Calu3 (cell line): ENCODE data around the gene GSTT2. TPM values are rescaled to one million over a fixed set of nuclear protein-coding genes. Genes with fewer than 3 reads are reported as not detected.
"Not testable (repeated sequence)": the region's sequence is repeated elsewhere in the genome, so short reads cannot be mapped to it uniquely, and the experiment has no call there.

ENCODE experiments used
- BruUV-seq: library from RNA; stranded (reverse); fragments of 400-500 nt; replicated peaks from 2 replicates; lab custom pipeline; 2021; lab: Mats Ljungman, UMichigan
- CTCF ChIA-PET: fragments of 300-600 bp; sonication (Branson Sonifier 250); formaldehyde crosslinking; loops from one replicate; lab custom pipeline; 2022; ENCODE audit warnings: antibody characterized with exemption; lab: Charles Lee
- DNase-seq: peaks from one replicate; pipeline ENCODE4 v3.0.0; 2022
- H3K27ac Mint-ChIP-seq: one replicate; pipeline ENCODE4 v1.8.0; 2022; ENCODE audit warnings: mixed read lengths; ENCODE audit not compliant: unreplicated experiment
- H3K27me3 Mint-ChIP-seq: one replicate; pipeline ENCODE4 v1.8.0; 2022; ENCODE audit warnings: mixed read lengths; ENCODE audit not compliant: unreplicated experiment
- H3K36me3 Mint-ChIP-seq: one replicate; pipeline ENCODE4 v1.8.0; 2022; ENCODE audit warnings: mild to moderate bottlenecking, moderate library complexity, mixed read lengths; ENCODE audit not compliant: insufficient read depth, unreplicated experiment
- H3K4me1 Mint-ChIP-seq: one replicate; pipeline ENCODE4 v1.8.0; 2022; ENCODE audit warnings: mild to moderate bottlenecking, low read depth, mixed read lengths; ENCODE audit not compliant: unreplicated experiment
- H3K4me3 Mint-ChIP-seq: one replicate; pipeline ENCODE4 v1.8.0; 2022; ENCODE audit warnings: mild to moderate bottlenecking, low read depth, moderate library complexity, mixed read lengths; ENCODE audit not compliant: unreplicated experiment
- H3K9me3 Mint-ChIP-seq: one replicate; pipeline ENCODE4 v1.8.0; 2022; ENCODE audit warnings: low read depth, mixed read lengths; ENCODE audit not compliant: unreplicated experiment
- intact Hi-C: fragments of 100-400 bp; cut with micrococcal nuclease; formaldehyde crosslinking; loops from one replicate; pipeline ENCODE4 v1.10.0; 2022; ENCODE audit not compliant: unreplicated experiment
- total RNA-seq: library from RNA; stranded (reverse); gene quantifications from 2 replicates; pipeline ENCODE4 v1.2.3, GENCODE V29; 2022
- TF ChIP-seq, protein P1 (sequence below): fragments of 200-600 bp; IDR thresholded peaks from one replicate; pipeline ENCODE4 v1.8.0; 2022; ENCODE audit warnings: antibody characterized with exemption; ENCODE audit not compliant: unreplicated experiment

Gene GSTT2
- total RNA-seq, 1 experiment from 2014 or later = 0.85 TPM

- CTCF ChIA-PET, DNase-seq, H3K27me3 Mint-ChIP-seq, H3K4me3 Mint-ChIP-seq, H3K9me3 Mint-ChIP-seq, BruUV-seq, intact Hi-C loops, H3K27ac Mint-ChIP-seq: not testable (repeated sequence)
- Mint-ChIP-seq H3K4me1 (peaks cover 21% of the 10 kb centered on the region), H3K36me3 (peaks cover 18% of the 10 kb centered on the region)
These were observed 13.4 kb upstream of the GSTT2 start, which contains the start of gene DDTL for GRCh38 chr22:23966568-23966967. TSS of gene DDTL (plus strand) at chr22:23966888. CDS start at chr22:23966915, 27 bp downstream.

- no TSS peak for BruUV-seq
- H3K36me3 Mint-ChIP-seq = peaks cover 22% of the 10 kb centered on the region
- no peak overlapping the region for H3K27ac Mint-ChIP-seq
- no peak overlapping the region for H3K4me3 Mint-ChIP-seq
- no peaks in the 10 kb centered on the region for H3K9me3 Mint-ChIP-seq
- H3K27me3 Mint-ChIP-seq = no peaks in the 10 kb centered on the region
- CTCF ChIA-PET = no interaction called here
- H3K4me1 Mint-ChIP-seq = peaks cover 27% of the 10 kb centered on the region
- no peak for DNase-seq
- TF ChIP-seq, protein P1, sequence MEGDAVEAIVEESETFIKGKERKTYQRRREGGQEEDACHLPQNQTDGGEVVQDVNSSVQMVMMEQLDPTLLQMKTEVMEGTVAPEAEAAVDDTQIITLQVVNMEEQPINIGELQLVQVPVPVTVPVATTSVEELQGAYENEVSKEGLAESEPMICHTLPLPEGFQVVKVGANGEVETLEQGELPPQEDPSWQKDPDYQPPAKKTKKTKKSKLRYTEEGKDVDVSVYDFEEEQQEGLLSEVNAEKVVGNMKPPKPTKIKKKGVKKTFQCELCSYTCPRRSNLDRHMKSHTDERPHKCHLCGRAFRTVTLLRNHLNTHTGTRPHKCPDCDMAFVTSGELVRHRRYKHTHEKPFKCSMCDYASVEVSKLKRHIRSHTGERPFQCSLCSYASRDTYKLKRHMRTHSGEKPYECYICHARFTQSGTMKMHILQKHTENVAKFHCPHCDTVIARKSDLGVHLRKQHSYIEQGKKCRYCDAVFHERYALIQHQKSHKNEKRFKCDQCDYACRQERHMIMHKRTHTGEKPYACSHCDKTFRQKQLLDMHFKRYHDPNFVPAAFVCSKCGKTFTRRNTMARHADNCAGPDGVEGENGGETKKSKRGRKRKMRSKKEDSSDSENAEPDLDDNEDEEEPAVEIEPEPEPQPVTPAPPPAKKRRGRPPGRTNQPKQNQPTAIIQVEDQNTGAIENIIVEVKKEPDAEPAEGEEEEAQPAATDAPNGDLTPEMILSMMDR = no peak
- intact Hi-C loops = no loop called here
These were observed 10.9 kb upstream of the GSTT2 start for GRCh38 chr22:23969071-23969470.

GRCh38 chr22:23970201-23970641 is 9.7 kb upstream of the GSTT2 start:
- no peaks in the 10 kb centered on the region for H3K27me3 Mint-ChIP-seq
- TF ChIP-seq, protein P1 = no peak
- TSS peak; percentile 6 for BruUV-seq
- peaks cover 27% of the 10 kb centered on the region for H3K4me1 Mint-ChIP-seq
- H3K9me3 Mint-ChIP-seq = no peaks in the 10 kb centered on the region
- peak overlapping the region; percentile 1 for H3K4me3 Mint-ChIP-seq
- CTCF ChIA-PET = no interaction called here
- no peak for DNase-seq
- peak overlapping the region; percentile 3 for H3K27ac Mint-ChIP-seq
- peaks cover 22% of the 10 kb centered on the region for H3K36me3 Mint-ChIP-seq
- intact Hi-C loops = no loop called here

- intact Hi-C loops = no loop called here
- Mint-ChIP-seq H3K4me3 (no peak overlapping the region), H3K9me3 (no peaks in the 10 kb centered on the region), H3K27ac (peak overlapping the region; percentile 3), H3K4me1 (peaks cover 27% of the 10 kb centered on the region), H3K27me3 (no peaks in the 10 kb centered on the region), H3K36me3 (peaks cover 22% of the 10 kb centered on the region)
- TF ChIP-seq, protein P1 = no peak
- no TSS peak for BruUV-seq
- CTCF ChIA-PET = interaction anchor here (0.5 kb wide), 1 partner anchor 42 kb away, joined by 3 read pairs; no protein-coding TSS in a partner anchor
- DNase-seq = no peak
These were observed 9.0 kb upstream of the GSTT2 start for GRCh38 chr22:23970816-23971486.

- H3K4me3 Mint-ChIP-seq, H3K27me3 Mint-ChIP-seq, BruUV-seq, H3K27ac Mint-ChIP-seq, CTCF ChIA-PET, DNase-seq, intact Hi-C loops, H3K9me3 Mint-ChIP-seq: not testable (repeated sequence)
- peaks cover 22% of the 10 kb centered on the region for H3K36me3 Mint-ChIP-seq
- H3K4me1 Mint-ChIP-seq = peaks cover 27% of the 10 kb centered on the region
These were observed 8.0 kb upstream of the GSTT2 start for GRCh38 chr22:23971927-23972326.

DNA sequence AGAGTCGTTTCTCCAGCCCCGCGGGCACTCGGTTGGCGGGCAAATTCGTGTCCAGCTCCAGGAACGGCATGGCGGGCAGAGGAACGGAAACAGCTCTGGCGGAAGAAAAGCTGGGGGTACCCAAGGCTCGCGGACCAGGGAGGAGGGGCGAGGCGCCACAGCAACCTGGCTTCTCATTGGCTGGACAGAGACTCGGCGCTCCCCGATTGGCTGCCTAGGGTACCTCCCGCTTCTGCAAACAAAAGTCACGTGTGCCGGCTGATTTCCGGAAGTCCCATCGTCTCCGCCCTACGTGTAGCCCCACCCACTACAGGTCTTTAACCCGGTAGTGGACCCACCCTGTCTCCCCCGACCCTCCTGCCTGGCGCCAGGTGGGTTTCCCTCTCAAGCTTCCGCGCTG is 5.6 kb upstream of the GSTT2 start, which contains the start of gene DDT:
TSS of gene DDT (minus strand) at position 97 of the 400 bp plus-strand sequence. CDS start at position 70, 27 bp downstream.
- DNase-seq, H3K9me3 Mint-ChIP-seq, H3K4me3 Mint-ChIP-seq, H3K27me3 Mint-ChIP-seq, H3K27ac Mint-ChIP-seq, CTCF ChIA-PET, intact Hi-C loops, BruUV-seq: not testable (repeated sequence)
- peaks cover 23% of the 10 kb centered on the region for H3K4me1 Mint-ChIP-seq
- peaks cover 22% of the 10 kb centered on the region for H3K36me3 Mint-ChIP-seq

DNA sequence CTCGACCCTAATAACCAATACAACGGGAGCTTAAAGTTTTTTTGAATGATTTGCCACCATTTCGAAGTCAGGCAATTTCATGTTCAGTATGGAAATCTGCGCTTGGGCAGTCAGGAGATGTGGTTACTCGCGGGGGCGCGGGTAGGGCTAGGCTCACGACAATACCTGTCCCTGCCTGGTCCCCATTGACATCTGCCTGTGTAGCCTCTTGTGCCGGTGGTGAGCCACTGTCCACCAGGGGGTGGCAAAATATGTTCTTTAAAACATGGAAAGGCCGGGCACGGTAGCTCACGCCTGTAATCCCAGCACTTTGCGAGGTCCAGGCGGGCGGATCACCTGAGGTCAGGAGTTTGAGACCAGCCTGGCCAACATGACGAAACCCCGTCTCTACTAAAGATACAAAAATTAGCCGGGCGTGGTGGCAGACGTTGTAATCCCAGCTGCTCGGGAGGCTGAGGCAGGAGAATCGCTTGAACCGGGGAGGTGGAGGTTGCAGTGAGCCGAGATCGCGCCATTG is 5.0 kb upstream of the GSTT2 start:
- H3K27me3 Mint-ChIP-seq = not testable (repeated sequence)

More for the DNA sequence above, 5.0 kb upstream of the GSTT2 start:
- H3K4me3 Mint-ChIP-seq, BruUV-seq, CTCF ChIA-PET, intact Hi-C loops, H3K9me3 Mint-ChIP-seq, H3K27ac Mint-ChIP-seq: not testable (repeated sequence)
- Mint-ChIP-seq H3K4me1 (peaks cover 17% of the 10 kb centered on the region), H3K36me3 (peaks cover 20% of the 10 kb centered on the region)
- peak; percentile 30 for DNase-seq
